ENCODE results near the gene SESTD1. TPM values are rescaled to one million over a fixed set of nuclear protein-coding genes. Genes with fewer than 3 reads are reported as not detected.

SESTD1 gene
- total RNA-seq, 1 experiment from 2014 or later, result 26.6 TPM

DNA sequence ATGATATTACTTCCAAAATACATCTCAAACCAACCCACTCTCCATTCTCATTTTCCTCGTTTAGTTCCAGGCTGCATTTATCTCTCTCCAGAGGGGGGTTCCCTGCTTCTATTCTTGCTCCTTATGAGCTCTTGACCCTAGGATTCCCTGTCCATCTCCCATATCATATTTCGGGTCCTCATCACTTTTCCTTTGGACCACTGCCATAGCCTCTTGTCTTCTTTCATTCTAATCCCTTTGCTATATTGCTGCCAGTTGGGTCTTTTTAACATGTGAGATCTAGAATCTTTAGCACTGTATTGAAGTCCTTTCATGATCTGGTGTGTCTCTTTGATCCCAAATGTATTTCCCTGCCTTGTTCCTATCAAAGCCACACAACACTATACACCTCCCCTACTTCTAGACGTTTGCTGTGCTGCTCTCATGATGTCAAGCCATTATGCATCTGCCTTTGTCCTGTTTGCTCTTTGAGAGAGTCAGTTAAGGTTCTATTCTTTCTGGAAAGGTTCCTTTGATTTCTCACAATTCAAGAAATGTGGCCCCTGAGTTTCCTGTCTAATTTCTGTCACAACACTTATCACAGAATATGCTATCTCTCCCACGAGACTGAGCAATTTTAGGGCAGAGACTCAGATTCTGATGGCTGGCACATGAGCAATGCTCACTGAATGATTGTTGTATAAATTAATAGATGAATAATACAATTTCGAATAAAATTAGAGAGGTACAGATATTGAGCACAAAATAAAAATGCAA lies 43.2 kb upstream of the SESTD1 start (continued):
- TF ChIP-seq SRF (IDR thresholded peaks at IDR 0.05; ENCODE audit: low read depth), result no peak
- no peak for TF ChIP-seq ZFX (IDR thresholded peaks at IDR 0.05)
- TF ChIP-seq SIN3A (IDR thresholded peaks at IDR 0.05; ENCODE audit: low read depth), result no peak

DNA sequence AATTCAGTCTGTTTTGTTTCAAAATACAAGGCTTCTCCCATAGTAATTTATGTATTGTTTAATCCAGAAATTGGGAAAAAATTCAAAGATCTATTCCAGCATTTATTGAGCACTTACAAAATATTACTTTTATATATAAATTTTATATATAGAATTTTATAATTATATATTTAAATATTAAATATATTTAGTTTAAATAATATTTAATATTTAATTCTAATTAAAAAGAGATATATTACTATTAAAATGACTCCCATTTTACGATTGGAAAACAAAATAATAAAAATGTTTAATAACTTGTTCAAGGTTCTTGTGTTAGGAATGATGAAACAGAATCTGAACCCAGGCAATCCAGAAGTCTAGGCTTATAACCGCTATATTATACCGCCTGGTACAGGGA lies 40.5 kb upstream of the SESTD1 start:
- intact Hi-C loops (cut with micrococcal nuclease), result no loop called here
- ATAC-seq, result no peak
- ChIA-PET RAD21 (ENCODE audit: low non-redundant PET in 1 of 2, low total read pairs in 2 of 2, uncharacterized antibody in 2 of 2, unreplicated experiment in 2 of 2) (no interaction called here), CTCF (no interaction called here), POLR2A (no interaction called here)
- Histone ChIP-seq H3K4me1 (ENCODE audit: control insufficient read depth in 1 of 2, insufficient read depth in 2 of 2, low read length in 2 of 2) (no peaks in the 10 kb centered on the region), H3K9ac (ENCODE audit: low read length) (no peak overlapping the region), H3K9me2 (ENCODE audit: insufficient read depth) (no peaks in the 10 kb centered on the region), H3K27ac (ENCODE audit: low read depth, low read length) (no peak overlapping the region), H4K20me1 (ENCODE audit: insufficient read depth) (no peaks in the 10 kb centered on the region), H2AFZ (ENCODE audit: low read depth, low read length, poor library complexity, severe bottlenecking) (no peak overlapping the region), H3K27me3 (ENCODE audit: insufficient read depth, low read length) (no peaks in the 10 kb centered on the region), H3K4me3 (replicated peaks in 1 of 2; ENCODE audit: low read depth in 1 of 2, low read length in 2 of 2) (no peak overlapping the region), H3K79me2 (ENCODE audit: insufficient read depth, low read length) (no peaks in the 10 kb centered on the region), H3K36me3 (ENCODE audit: control insufficient read depth in 1 of 2, insufficient read depth in 2 of 2, low read length in 2 of 2) (no peaks in the 10 kb centered on the region), H3K9me3 (ENCODE audit: control insufficient read depth in 1 of 2, insufficient read depth in 1 of 2, low read depth in 1 of 2, low read length in 2 of 2) (0 out of 4 replicates have a peak, but pooled peaks cover 0 to 5% of the 10 kb centered on the region in 2 experiments), H3K4me2 (ENCODE audit: low read length) (no peak overlapping the region)
- no TSS peak for BruUV-seq (replicated peaks)
- TF ChIP-seq SRF (IDR thresholded peaks at IDR 0.05; ENCODE audit: low read depth) (no peak), RAD21 (IDR thresholded peaks at IDR 0.05; ENCODE audit: low read depth) (no peak), ATF3 (IDR thresholded peaks at IDR 0.05) (no peak), EZH2 (IDR thresholded peaks at IDR 0.05) (no peak), EZH2phosphoT487 (IDR thresholded peaks at IDR 0.05; ENCODE audit: borderline replicate concordance) (no peak), YY1 (IDR thresholded peaks at IDR 0.05; ENCODE audit: extremely low read depth, insufficient replicate concordance, low read depth, low read length) (no peak)
- TF ChIP-seq, protein P1, sequence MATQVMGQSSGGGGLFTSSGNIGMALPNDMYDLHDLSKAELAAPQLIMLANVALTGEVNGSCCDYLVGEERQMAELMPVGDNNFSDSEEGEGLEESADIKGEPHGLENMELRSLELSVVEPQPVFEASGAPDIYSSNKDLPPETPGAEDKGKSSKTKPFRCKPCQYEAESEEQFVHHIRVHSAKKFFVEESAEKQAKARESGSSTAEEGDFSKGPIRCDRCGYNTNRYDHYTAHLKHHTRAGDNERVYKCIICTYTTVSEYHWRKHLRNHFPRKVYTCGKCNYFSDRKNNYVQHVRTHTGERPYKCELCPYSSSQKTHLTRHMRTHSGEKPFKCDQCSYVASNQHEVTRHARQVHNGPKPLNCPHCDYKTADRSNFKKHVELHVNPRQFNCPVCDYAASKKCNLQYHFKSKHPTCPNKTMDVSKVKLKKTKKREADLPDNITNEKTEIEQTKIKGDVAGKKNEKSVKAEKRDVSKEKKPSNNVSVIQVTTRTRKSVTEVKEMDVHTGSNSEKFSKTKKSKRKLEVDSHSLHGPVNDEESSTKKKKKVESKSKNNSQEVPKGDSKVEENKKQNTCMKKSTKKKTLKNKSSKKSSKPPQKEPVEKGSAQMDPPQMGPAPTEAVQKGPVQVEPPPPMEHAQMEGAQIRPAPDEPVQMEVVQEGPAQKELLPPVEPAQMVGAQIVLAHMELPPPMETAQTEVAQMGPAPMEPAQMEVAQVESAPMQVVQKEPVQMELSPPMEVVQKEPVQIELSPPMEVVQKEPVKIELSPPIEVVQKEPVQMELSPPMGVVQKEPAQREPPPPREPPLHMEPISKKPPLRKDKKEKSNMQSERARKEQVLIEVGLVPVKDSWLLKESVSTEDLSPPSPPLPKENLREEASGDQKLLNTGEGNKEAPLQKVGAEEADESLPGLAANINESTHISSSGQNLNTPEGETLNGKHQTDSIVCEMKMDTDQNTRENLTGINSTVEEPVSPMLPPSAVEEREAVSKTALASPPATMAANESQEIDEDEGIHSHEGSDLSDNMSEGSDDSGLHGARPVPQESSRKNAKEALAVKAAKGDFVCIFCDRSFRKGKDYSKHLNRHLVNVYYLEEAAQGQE (IDR thresholded peaks at IDR 0.05; ENCODE audit: low read depth), result no peak
- DNase-seq (ENCODE audit: low read depth, low spot score), result no peak

Data from HCT116 (cell line).